ENCODE data around the gene DEFB113. TPM values are rescaled to one million over a fixed set of nuclear protein-coding genes. Genes with fewer than 3 reads are reported as not detected.

DEFB113 gene
- total RNA-seq, 4 donors from 2014 or later, result not detected

- TF ChIP-seq POLR2A (IDR thresholded peaks at IDR 0.05), result no peak
- TF ChIP-seq CTCF (IDR thresholded peaks at IDR 0.05 in 4 of 5, conservative IDR thresholded peaks at IDR 0.05 in 1 of 5), result no peak
- Histone ChIP-seq H3K4me3 (no peak overlapping the region), H3K27me3 (no peaks in the 10 kb centered on the region), H3K27ac (no peak overlapping the region), H3K9me3 (no peaks in the 10 kb centered on the region), H3K36me3 (no peaks in the 10 kb centered on the region), H3K4me1 (no peaks in the 10 kb centered on the region)
- no peak for DNase-seq
- in situ Hi-C loops (cut with MboI; ENCODE audit: low sequenced_read_pairs in 4 of 4) (no loop called here), intact Hi-C loops (cut with DNase I; ENCODE audit: low total_unique reads) (no loop called here)
- no peak for ATAC-seq
Measured at GRCh38 chr6:49935387-49935786, 34.0 kb downstream of the DEFB113 start.

GRCh38 chr6:49934770-49935169 is 34.7 kb downstream of the DEFB113 start:
- ATAC-seq (no peak), DNase-seq (no peak)
- no peaks in the 10 kb centered on the region for H3K36me3 ChIP-seq
- no peak overlapping the region for H3K4me3 ChIP-seq
- H3K9me3 ChIP-seq, result no peaks in the 10 kb centered on the region
- in situ Hi-C loops (cut with MboI; ENCODE audit: low sequenced_read_pairs in 4 of 4) (no loop called here), intact Hi-C loops (cut with DNase I; ENCODE audit: low total_unique reads) (no loop called here)
- H3K4me1 ChIP-seq, result no peaks in the 10 kb centered on the region
- H3K27me3 ChIP-seq, result no peaks in the 10 kb centered on the region
- no peak overlapping the region for H3K27ac ChIP-seq
- TF ChIP-seq CTCF (IDR thresholded peaks at IDR 0.05 in 4 of 5, conservative IDR thresholded peaks at IDR 0.05 in 1 of 5) (no peak), POLR2A (IDR thresholded peaks at IDR 0.05) (no peak)

- Histone ChIP-seq H3K4me1 (no peaks in the 10 kb centered on the region), H3K27ac (no peak overlapping the region), H3K9me3 (no peaks in the 10 kb centered on the region), H3K4me3 (no peak overlapping the region), H3K27me3 (no peaks in the 10 kb centered on the region), H3K36me3 (no peaks in the 10 kb centered on the region)
- no peak for ATAC-seq
- TF ChIP-seq POLR2A (IDR thresholded peaks at IDR 0.05) (no peak), CTCF (IDR thresholded peaks at IDR 0.05 in 4 of 5, conservative IDR thresholded peaks at IDR 0.05 in 1 of 5) (no peak)
- DNase-seq, result no peak
- in situ Hi-C loops (cut with MboI; ENCODE audit: low sequenced_read_pairs in 4 of 4), result no loop called here
- intact Hi-C loops (cut with DNase I; ENCODE audit: low total_unique reads), result no loop called here
Measured at GRCh38 chr6:49933526-49933925, 35.9 kb downstream of the DEFB113 start.

- DNase-seq (no peak), ATAC-seq (no peak)
- in situ Hi-C loops (cut with MboI; ENCODE audit: low sequenced_read_pairs in 4 of 4) (no loop called here), intact Hi-C loops (cut with DNase I; ENCODE audit: low total_unique reads) (no loop called here)
- Histone ChIP-seq H3K4me3 (no peak overlapping the region), H3K4me1 (no peaks in the 10 kb centered on the region), H3K27ac (no peak overlapping the region), H3K36me3 (no peaks in the 10 kb centered on the region), H3K27me3 (no peaks in the 10 kb centered on the region), H3K9me3 (no peaks in the 10 kb centered on the region)
- TF ChIP-seq POLR2A (IDR thresholded peaks at IDR 0.05) (no peak), CTCF (IDR thresholded peaks at IDR 0.05 in 4 of 5, conservative IDR thresholded peaks at IDR 0.05 in 1 of 5) (no peak)
Measured at GRCh38 chr6:49929340-49929739, 40.1 kb downstream of the DEFB113 start.

- ATAC-seq (no peak), DNase-seq (no peak)
- H3K27me3 ChIP-seq, result no peaks in the 10 kb centered on the region
- H3K9me3 ChIP-seq, result no peaks in the 10 kb centered on the region
- no peak overlapping the region for H3K4me3 ChIP-seq
- H3K4me1 ChIP-seq, result no peaks in the 10 kb centered on the region
- H3K27ac ChIP-seq, result no peak overlapping the region
- TF ChIP-seq CTCF (IDR thresholded peaks at IDR 0.05 in 4 of 5, conservative IDR thresholded peaks at IDR 0.05 in 1 of 5), result no peak
- no peak for TF ChIP-seq POLR2A (IDR thresholded peaks at IDR 0.05)
- in situ Hi-C loops (cut with MboI; ENCODE audit: low sequenced_read_pairs in 4 of 4) (no loop called here), intact Hi-C loops (cut with DNase I; ENCODE audit: low total_unique reads) (no loop called here)
- H3K36me3 ChIP-seq, result no peaks in the 10 kb centered on the region
Measured at GRCh38 chr6:49923826-49924225, 45.6 kb downstream of the DEFB113 start.
